ENCODE results near the gene CBFA2T2.
"Not testable (repeated sequence)": the region's sequence is repeated elsewhere in the genome, so short reads cannot be mapped to it uniquely, and the experiment has no call there.

The CBFA2T2 gene

GRCh38 chr20:33508015-33508414 lies 18.1 kb downstream of the CBFA2T2 start:
- DNase-seq: not testable (repeated sequence)

GRCh38 chr20:33509057-33509456 lies 19.2 kb downstream of the CBFA2T2 start:
- not testable (repeated sequence) for DNase-seq

GRCh38 chr20:33511876-33512275 lies 22.0 kb downstream of the CBFA2T2 start:
- not testable (repeated sequence) for DNase-seq

- DNase-seq: no peak
These were observed 25.8 kb downstream of the CBFA2T2 start for GRCh38 chr20:33515569-33516216.

GRCh38 chr20:33516882-33517281 lies 27.0 kb downstream of the CBFA2T2 start:
- peak; percentile 13 for DNase-seq

- DNase-seq: no peak
These were observed 28.2 kb downstream of the CBFA2T2 start for GRCh38 chr20:33518071-33518470.

- DNase-seq: no peak
These were observed 31.6 kb downstream of the CBFA2T2 start for GRCh38 chr20:33521461-33521860.

- DNase-seq: no peak
These were observed 32.4 kb downstream of the CBFA2T2 start for GRCh38 chr20:33522256-33522820.

- DNase-seq: no peak
These were observed 34.4 kb downstream of the CBFA2T2 start for GRCh38 chr20:33524261-33524660.

- no peak for DNase-seq
These were observed 36.9 kb downstream of the CBFA2T2 start for GRCh38 chr20:33526769-33527168.

- no peak for DNase-seq
These were observed 41.4 kb downstream of the CBFA2T2 start for GRCh38 chr20:33531047-33531877.

GRCh38 chr20:33531885-33532284 lies 42.0 kb downstream of the CBFA2T2 start:
- DNase-seq: no peak

GRCh38 chr20:33532753-33533459 lies 43.0 kb downstream of the CBFA2T2 start:
- no peak for DNase-seq

- DNase-seq: not testable (repeated sequence)
These were observed 45.8 kb downstream of the CBFA2T2 start for GRCh38 chr20:33535717-33536116.

- DNase-seq: no peak
These were observed 47.7 kb downstream of the CBFA2T2 start for GRCh38 chr20:33537608-33538007.

GRCh38 chr20:33539129-33539528 lies 49.2 kb downstream of the CBFA2T2 start:
- no peak for DNase-seq

GRCh38 chr20:33540427-33540826 lies 50.5 kb downstream of the CBFA2T2 start:
- no peak for DNase-seq

GRCh38 chr20:33541074-33541473 lies 51.2 kb downstream of the CBFA2T2 start:
- DNase-seq: no peak

GRCh38 chr20:33541797-33542196 lies 51.9 kb downstream of the CBFA2T2 start:
- no peak for DNase-seq

- no peak for DNase-seq
These were observed 55.9 kb downstream of the CBFA2T2 start for GRCh38 chr20:33545763-33546162.

GRCh38 chr20:33549229-33549999 lies 59.5 kb downstream of the CBFA2T2 start:
- no peak for DNase-seq

- DNase-seq: no peak
These were observed 61.9 kb downstream of the CBFA2T2 start for GRCh38 chr20:33551778-33552177.
